HAP-1 (cell line): ENCODE results near the gene AK4.

Experiments
- DNase-seq, 2 experiments: peaks; one replicate each; pipeline ENCODE4 v3.0.0-alpha.2; 2016 to 2020; ENCODE audit warnings: low spot score in 2 of 2
- H3K27me3 ChIP-seq: fragments of 250-450 bp; sonication (Bioruptor Pico); 2 replicates; pipeline ENCODE4 v1.5.1; 2020; ENCODE audit warnings: low read depth, mild to moderate bottlenecking, moderate library complexity
- H3K36me3 ChIP-seq: fragments of 250-450 bp; sonication (Bioruptor Pico); replicated peaks from 2 replicates; pipeline ENCODE4 v1.5.1; 2020; ENCODE audit warnings: mild to moderate bottlenecking
- H3K4me1 ChIP-seq: fragments of 250-450 bp; sonication (Bioruptor Pico); 2 replicates; pipeline ENCODE4 v1.5.1; 2020; ENCODE audit warnings: mild to moderate bottlenecking
- H3K4me3 ChIP-seq: fragments of 250-450 bp; sonication (Bioruptor Pico); 2 replicates; pipeline ENCODE4 v1.5.1; 2020; ENCODE audit warnings: mild to moderate bottlenecking, moderate library complexity
- H3K9me3 ChIP-seq: fragments of 250-450 bp; sonication (Bioruptor Pico); 2 replicates; pipeline ENCODE4 v1.5.1; 2020; ENCODE audit warnings: mild to moderate bottlenecking, moderate library complexity
- in situ Hi-C: fragments of 300-500 bp; cut with MboI; formaldehyde crosslinking; loops from 3 replicates; pipeline ENCODE4 v1.14.3; 2020; ENCODE audit warnings: low sequenced_read_pairs, inconsistent platforms, mixed read lengths

Gene AK4

GRCh38 chr1:65260851-65261473, 113.0 kb downstream of the AK4 start:
- Histone ChIP-seq H3K4me3 (no peak overlapping the region), H3K9me3 (no peaks in the 10 kb centered on the region), H3K4me1 (peaks cover 9% of the 10 kb centered on the region), H3K27me3 (no peaks in the 10 kb centered on the region), H3K36me3 (no peaks in the 10 kb centered on the region)
- DNase-seq = no peak
- in situ Hi-C loops = no loop called here

GRCh38 chr1:65263286-65263685, 115.3 kb downstream of the AK4 start:
- no peaks in the 10 kb centered on the region for H3K27me3 ChIP-seq
- in situ Hi-C loops = no loop called here

GRCh38 chr1:65264197-65264929, 116.4 kb downstream of the AK4 start:
- in situ Hi-C loops = no loop called here
- Histone ChIP-seq H3K36me3 (no peaks in the 10 kb centered on the region), H3K9me3 (no peaks in the 10 kb centered on the region), H3K4me1 (no peaks in the 10 kb centered on the region; the same call in none of the 2 replicates), H3K27me3 (no peaks in the 10 kb centered on the region), H3K4me3 (no peak overlapping the region)
- DNase-seq = peak in 1 of 2 experiments; percentile 66

More at GRCh38 chr1:65263286-65263685, 115.3 kb downstream of the AK4 start:
- no peaks in the 10 kb centered on the region for H3K9me3 ChIP-seq
- H3K36me3 ChIP-seq = no peaks in the 10 kb centered on the region
- H3K4me1 ChIP-seq = peaks cover 5% of the 10 kb centered on the region
- no peak for DNase-seq
- H3K4me3 ChIP-seq = no peak overlapping the region

GRCh38 chr1:65265296-65265650, 117.3 kb downstream of the AK4 start:
- Histone ChIP-seq H3K4me3 (no peak overlapping the region), H3K9me3 (no peaks in the 10 kb centered on the region), H3K27me3 (no peaks in the 10 kb centered on the region), H3K4me1 (no peaks in the 10 kb centered on the region; the same call in 1 of the 2 replicates), H3K36me3 (no peaks in the 10 kb centered on the region)
- in situ Hi-C loops = no loop called here
- no peak for DNase-seq

- in situ Hi-C loops = no loop called here
- Histone ChIP-seq H3K9me3 (no peaks in the 10 kb centered on the region), H3K36me3 (no peaks in the 10 kb centered on the region), H3K4me3 (no peak overlapping the region), H3K27me3 (no peaks in the 10 kb centered on the region), H3K4me1 (no peaks in the 10 kb centered on the region; the same call in 1 of the 2 replicates)
- peak in 1 of 2 experiments; percentile 42 for DNase-seq
Measured at GRCh38 chr1:65265651-65266351, 117.8 kb downstream of the AK4 start.

- H3K4me1 ChIP-seq = no peaks in the 10 kb centered on the region; the same call in 1 of the 2 replicates
- DNase-seq = no peak
- H3K27me3 ChIP-seq = no peaks in the 10 kb centered on the region
- in situ Hi-C loops = no loop called here
- H3K36me3 ChIP-seq = no peaks in the 10 kb centered on the region
- no peak overlapping the region for H3K4me3 ChIP-seq
- no peaks in the 10 kb centered on the region for H3K9me3 ChIP-seq
Measured at GRCh38 chr1:65266476-65266875, 118.5 kb downstream of the AK4 start.

GRCh38 chr1:65267271-65267670, 119.3 kb downstream of the AK4 start:
- in situ Hi-C loops = no loop called here
- DNase-seq = no peak

GRCh38 chr1:65267683-65268082, 119.7 kb downstream of the AK4 start:
- Histone ChIP-seq H3K4me1 (no peaks in the 10 kb centered on the region; the same call in 1 of the 2 replicates), H3K27me3 (no peaks in the 10 kb centered on the region), H3K4me3 (no peak overlapping the region), H3K36me3 (no peaks in the 10 kb centered on the region), H3K9me3 (no peaks in the 10 kb centered on the region)
- DNase-seq = no peak
- in situ Hi-C loops = no loop called here

More at GRCh38 chr1:65267271-65267670, 119.3 kb downstream of the AK4 start:
- Histone ChIP-seq H3K27me3 (no peaks in the 10 kb centered on the region), H3K9me3 (no peaks in the 10 kb centered on the region), H3K4me1 (no peaks in the 10 kb centered on the region; the same call in 1 of the 2 replicates), H3K4me3 (no peak overlapping the region), H3K36me3 (no peaks in the 10 kb centered on the region)

GRCh38 chr1:65269612-65270011, 121.6 kb downstream of the AK4 start:
- no peaks in the 10 kb centered on the region for H3K27me3 ChIP-seq
- H3K4me3 ChIP-seq = no peak overlapping the region
- no peaks in the 10 kb centered on the region for H3K36me3 ChIP-seq
- no peak for DNase-seq
- no peaks in the 10 kb centered on the region for H3K9me3 ChIP-seq
- H3K4me1 ChIP-seq = no peaks in the 10 kb centered on the region; the same call in 1 of the 2 replicates
- in situ Hi-C loops = no loop called here

- Histone ChIP-seq H3K4me1 (no peaks in the 10 kb centered on the region), H3K9me3 (no peaks in the 10 kb centered on the region), H3K4me3 (no peak overlapping the region), H3K36me3 (no peaks in the 10 kb centered on the region), H3K27me3 (no peaks in the 10 kb centered on the region)
- in situ Hi-C loops = no loop called here
- no peak for DNase-seq
Measured at GRCh38 chr1:65276197-65276939, 128.4 kb downstream of the AK4 start.

GRCh38 chr1:65277605-65278347, 129.8 kb downstream of the AK4 start:
- in situ Hi-C loops = no loop called here
- DNase-seq = no peak
- Histone ChIP-seq H3K9me3 (no peaks in the 10 kb centered on the region), H3K27me3 (no peaks in the 10 kb centered on the region), H3K36me3 (no peaks in the 10 kb centered on the region), H3K4me1 (no peaks in the 10 kb centered on the region), H3K4me3 (no peak overlapping the region)

- Histone ChIP-seq H3K27me3 (no peaks in the 10 kb centered on the region), H3K9me3 (no peaks in the 10 kb centered on the region), H3K4me1 (no peaks in the 10 kb centered on the region), H3K36me3 (no peaks in the 10 kb centered on the region), H3K4me3 (no peak overlapping the region)
- in situ Hi-C loops = no loop called here
- DNase-seq = no peak
Measured at GRCh38 chr1:65278376-65279069, 130.5 kb downstream of the AK4 start.
